ENCODE measurements around the gene MRPL10. TPM values are rescaled to one million over a fixed set of nuclear protein-coding genes. Genes with fewer than 3 reads are reported as not detected.

The MRPL10 gene
- polyA plus RNA-seq, 2 of the 4 experiments (the other 2 are of a cell fraction): 62.8 to 97.7 TPM

DNA sequence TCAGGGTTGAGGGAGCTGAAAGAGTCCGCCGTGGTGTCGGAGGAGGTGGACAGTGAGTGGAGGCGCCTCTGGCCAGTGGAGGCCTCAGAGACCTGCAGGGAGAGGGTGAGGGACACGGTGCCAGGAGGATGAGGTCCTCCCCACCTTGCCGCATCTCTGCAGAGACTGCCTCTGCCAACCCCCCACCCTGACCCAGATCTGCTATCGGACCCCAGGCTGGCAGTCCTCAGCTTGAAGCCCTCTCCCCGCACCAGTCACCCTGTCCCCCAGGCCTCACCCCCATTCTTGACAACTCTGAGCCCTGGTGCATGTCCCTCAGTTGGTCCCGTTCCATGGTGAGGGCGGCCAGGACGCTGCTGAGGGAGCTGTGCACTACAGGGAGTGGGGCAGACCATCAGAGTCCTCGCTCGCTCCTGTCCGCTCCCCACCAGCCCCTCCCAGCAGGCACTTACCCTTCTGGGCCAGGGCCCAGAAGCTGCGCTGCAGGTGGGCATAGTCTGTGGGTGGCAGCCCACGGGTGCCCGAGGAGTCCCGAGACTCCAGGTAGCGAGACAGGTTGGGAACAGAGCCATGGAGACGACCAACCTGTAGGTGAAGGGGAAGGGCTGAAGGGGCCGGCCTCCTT lies 15.1 kb downstream of the MRPL10 start:
- Histone ChIP-seq H3K4me3 (no peak overlapping the region), H3K4me1 (peaks cover 16% of the 10 kb centered on the region), H3K4me2 (no peak overlapping the region), H3K27ac (no peak overlapping the region), H3K9me3 (no peaks in the 10 kb centered on the region)
- POLR2A ChIA-PET: interaction anchor here (2.4 kb wide), 1 partner anchor 15 kb away, joined by 8 read pairs; the partner anchor contains the start of genes LRRC46 and MRPL10
- DNase-seq (ENCODE audit: low read depth in 1 of 2, low spot score in 1 of 2): no peak
- no peak for FAIRE-seq
- no peak for ATAC-seq
- WGBS (ENCODE audit: missing lambda C conversion rate): 87% methylated on average over 21 of the region's 21 CpGs
- CTCF ChIA-PET: interaction anchor here (0.7 to 4.0 kb wide), 4 partner anchors 12 to 1001 kb away, joined by 3 to 20 read pairs (median 8); no protein-coding TSS in a partner anchor
- TF ChIP-seq, protein P1, sequence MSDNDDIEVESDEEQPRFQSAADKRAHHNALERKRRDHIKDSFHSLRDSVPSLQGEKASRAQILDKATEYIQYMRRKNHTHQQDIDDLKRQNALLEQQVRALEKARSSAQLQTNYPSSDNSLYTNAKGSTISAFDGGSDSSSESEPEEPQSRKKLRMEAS (IDR thresholded peaks at IDR 0.05): no peak
- TF ChIP-seq CEBPB (IDR thresholded peaks at IDR 0.05): no peak
- TF ChIP-seq, protein P2, sequence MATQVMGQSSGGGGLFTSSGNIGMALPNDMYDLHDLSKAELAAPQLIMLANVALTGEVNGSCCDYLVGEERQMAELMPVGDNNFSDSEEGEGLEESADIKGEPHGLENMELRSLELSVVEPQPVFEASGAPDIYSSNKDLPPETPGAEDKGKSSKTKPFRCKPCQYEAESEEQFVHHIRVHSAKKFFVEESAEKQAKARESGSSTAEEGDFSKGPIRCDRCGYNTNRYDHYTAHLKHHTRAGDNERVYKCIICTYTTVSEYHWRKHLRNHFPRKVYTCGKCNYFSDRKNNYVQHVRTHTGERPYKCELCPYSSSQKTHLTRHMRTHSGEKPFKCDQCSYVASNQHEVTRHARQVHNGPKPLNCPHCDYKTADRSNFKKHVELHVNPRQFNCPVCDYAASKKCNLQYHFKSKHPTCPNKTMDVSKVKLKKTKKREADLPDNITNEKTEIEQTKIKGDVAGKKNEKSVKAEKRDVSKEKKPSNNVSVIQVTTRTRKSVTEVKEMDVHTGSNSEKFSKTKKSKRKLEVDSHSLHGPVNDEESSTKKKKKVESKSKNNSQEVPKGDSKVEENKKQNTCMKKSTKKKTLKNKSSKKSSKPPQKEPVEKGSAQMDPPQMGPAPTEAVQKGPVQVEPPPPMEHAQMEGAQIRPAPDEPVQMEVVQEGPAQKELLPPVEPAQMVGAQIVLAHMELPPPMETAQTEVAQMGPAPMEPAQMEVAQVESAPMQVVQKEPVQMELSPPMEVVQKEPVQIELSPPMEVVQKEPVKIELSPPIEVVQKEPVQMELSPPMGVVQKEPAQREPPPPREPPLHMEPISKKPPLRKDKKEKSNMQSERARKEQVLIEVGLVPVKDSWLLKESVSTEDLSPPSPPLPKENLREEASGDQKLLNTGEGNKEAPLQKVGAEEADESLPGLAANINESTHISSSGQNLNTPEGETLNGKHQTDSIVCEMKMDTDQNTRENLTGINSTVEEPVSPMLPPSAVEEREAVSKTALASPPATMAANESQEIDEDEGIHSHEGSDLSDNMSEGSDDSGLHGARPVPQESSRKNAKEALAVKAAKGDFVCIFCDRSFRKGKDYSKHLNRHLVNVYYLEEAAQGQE (IDR thresholded peaks at IDR 0.05): no peak
- no peak for TF ChIP-seq RFX5 (IDR thresholded peaks at IDR 0.05)
- no peak for TF ChIP-seq KDM5A (IDR thresholded peaks at IDR 0.05)
- TF ChIP-seq NR3C1 (IDR thresholded peaks at IDR 0.05): no peak
- TF ChIP-seq BHLHE40 (IDR thresholded peaks at IDR 0.05; ENCODE audit: low read depth, low read length): no peak
- no peak for TF ChIP-seq SREBF2 (IDR thresholded peaks at IDR 0.05)
- no peak for TF ChIP-seq HOXA7 (CRISPR knock-in tag; IDR thresholded peaks at IDR 0.05)
- no peak for TF ChIP-seq EHF (CRISPR knock-in tag; IDR thresholded peaks at IDR 0.05)
- TF ChIP-seq E2F6 (IDR thresholded peaks at IDR 0.05; ENCODE audit: borderline replicate concordance, low read depth): no peak
- no peak for TF ChIP-seq MYC (IDR thresholded peaks at IDR 0.05; ENCODE audit: borderline replicate concordance, low read length)
- no peak for TF ChIP-seq NFE2L2 (conservative IDR thresholded peaks at IDR 0.05; ENCODE audit: low read length)
- TF ChIP-seq EHMT2 (IDR thresholded peaks at IDR 0.05; ENCODE audit: low read depth): no peak
- no peak for TF ChIP-seq POLR2A (IDR thresholded peaks at IDR 0.05; ENCODE audit: low read length)
- TF ChIP-seq JUN (IDR thresholded peaks at IDR 0.05): no peak
- TF ChIP-seq RARB (CRISPR knock-in tag; IDR thresholded peaks at IDR 0.05): no peak

- TF ChIP-seq MAFK (IDR thresholded peaks at IDR 0.05; ENCODE audit: partially characterized antibody) (peak; percentile 73), POLR2AphosphoS2 (conservative IDR thresholded peaks at IDR 0.05; ENCODE audit: low read length) (no peak)
- DNase-seq (ENCODE audit: low read depth in 1 of 2, low spot score in 1 of 2) (no peak), FAIRE-seq (no peak), ATAC-seq (no peak)
- CTCF ChIA-PET: interaction anchor here (0.7 to 4.0 kb wide), 10 partner anchors 7 to 1000 kb away, joined by 3 to 20 read pairs (median 5); partner anchors contain the start of genes LRRC46, MRPL10, OSBPL7 and TBX21
- H3K4me3 ChIP-seq: no peak overlapping the region
- H3K4me1 ChIP-seq: peaks cover 17% of the 10 kb centered on the region
- H3K4me2 ChIP-seq: no peak overlapping the region
- POLR2A ChIA-PET: interaction anchor here (2.4 kb wide), 1 partner anchor 16 kb away, joined by 8 read pairs; the partner anchor contains the start of genes LRRC46 and MRPL10
- WGBS (ENCODE audit: missing lambda C conversion rate): 88% methylated on average over 21 of the region's 21 CpGs
- H3K9me3 ChIP-seq: no peaks in the 10 kb centered on the region
- H3K27ac ChIP-seq: no peak overlapping the region
These were observed 16.0 kb downstream of the MRPL10 start for GRCh38 chr17:47815106-47815918.
